Keratinocyte (primary cell): ENCODE measurements around the gene EIF5B. TPM values are rescaled to one million over a fixed set of nuclear protein-coding genes. Genes with fewer than 3 reads are reported as not detected.

Experiments
- DNase-seq: peaks from one replicate; pipeline ENCODE4 v3.0.0-alpha.2; 2011; ENCODE audit warnings: low read depth, missing footprints, low spot score
- FAIRE-seq: peaks from 2 replicates; lab custom pipeline; 2011; peaks lifted over from hg19 to GRCh38; lab: Jason Lieb, UNC
- H2AFZ ChIP-seq: 2 replicates; pipeline ENCODE4 v1.6.0; 2012; ENCODE audit warnings: low read length, control low read depth, inconsistent platforms; ENCODE audit not compliant: control insufficient read depth
- H3K27ac ChIP-seq: 2 replicates; pipeline ENCODE4 v1.5.1; 2011; ENCODE audit warnings: low read length; ENCODE audit not compliant: control insufficient read depth, insufficient read depth
- H3K27me3 ChIP-seq: 3 replicates; pipeline ENCODE4 v1.6.0; 2011; ENCODE audit warnings: low read length; ENCODE audit not compliant: control insufficient read depth, insufficient read depth; ENCODE audit errors: extremely low read depth
- H3K36me3 ChIP-seq, 2 experiments: 2 replicates in 1 of 2; 3 replicates in 1 of 2; pipeline ENCODE4 v1.5.1; 2011; ENCODE audit warnings: low read length in 2 of 2, mild to moderate bottlenecking in 1 of 2; ENCODE audit not compliant: control insufficient read depth in 2 of 2, insufficient read depth in 2 of 2; ENCODE audit errors: extremely low read depth in 1 of 2
- H3K4me1 ChIP-seq: 3 replicates; pipeline ENCODE4 v1.5.1; 2011; ENCODE audit warnings: low read length; ENCODE audit not compliant: control insufficient read depth, insufficient read depth; ENCODE audit errors: extremely low read depth
- H3K4me2 ChIP-seq: 3 replicates; pipeline ENCODE4 v1.6.0; 2011; ENCODE audit warnings: low read depth, low read length; ENCODE audit not compliant: control insufficient read depth, insufficient read depth; ENCODE audit errors: extremely low read depth
- H3K4me3 ChIP-seq, 3 experiments: fragments of 200-600 bp in 1 of 3; sonication (generic) in 1 of 3; 2 replicates in 2 of 3; 3 replicates in 1 of 3; pipeline ENCODE4 v1.5.1; 2011 to 2016; ENCODE audit warnings: low read length in 3 of 3, mild to moderate bottlenecking in 3 of 3, control low read depth in 2 of 3, inconsistent platforms in 1 of 3, low read depth in 1 of 3, mixed read lengths in 1 of 3, mixed run types in 1 of 3, moderate library complexity in 1 of 3; ENCODE audit not compliant: control insufficient read depth in 2 of 3, insufficient read depth in 2 of 3; ENCODE audit errors: extremely low read depth in 1 of 3
- H3K79me2 ChIP-seq: 2 replicates; pipeline ENCODE4 v1.6.0; 2012; ENCODE audit warnings: low read length; ENCODE audit not compliant: control insufficient read depth, insufficient read depth
- H3K9ac ChIP-seq: 3 replicates; pipeline ENCODE4 v1.6.0; 2011; ENCODE audit warnings: low read length; ENCODE audit not compliant: control insufficient read depth, insufficient read depth; ENCODE audit errors: extremely low read depth
- H3K9me1 ChIP-seq: 3 replicates; pipeline ENCODE4 v1.6.0; 2011; ENCODE audit warnings: low read length; ENCODE audit not compliant: control insufficient read depth, insufficient read depth; ENCODE audit errors: extremely low read depth
- H3K9me3 ChIP-seq: 2 replicates; pipeline ENCODE4 v1.5.1; 2012; ENCODE audit warnings: low read depth, low read length; ENCODE audit not compliant: control insufficient read depth
- H4K20me1 ChIP-seq: 3 replicates; pipeline ENCODE4 v1.6.0; 2011; ENCODE audit warnings: low read length; ENCODE audit not compliant: control insufficient read depth, insufficient read depth; ENCODE audit errors: extremely low read depth
- EZH2 ChIP-seq: IDR thresholded peaks from one replicate; pipeline ENCODE4 v1.6.1; 2012; ENCODE audit warnings: inconsistent platforms, mild to moderate bottlenecking, low read length, moderate library complexity
- dilution Hi-C: fragments of 300-500 bp; cut with MboI; formaldehyde crosslinking; loops from one replicate; pipeline ENCODE4 v1.7.0; 2020; ENCODE audit warnings: low sequenced_read_pairs; ENCODE audit not compliant: extremely low pct_ligation_motif_present
- polyA plus RNA-seq, 5 experiments: library from polyadenylated mRNA; depleted of rRNA in 3 of 5; stranded (reverse) in 3 of 5; stranded (forward) in 1 of 5; unstranded in 1 of 5; fragments of >200 nt; gene quantifications; 1 replicate in 1 of 5; 2 replicates in 3 of 5; 3 replicates in 1 of 5; pipeline versions ENCODE4 v1.2.1 to v1.2.3, GENCODE V29; 2011 to 2012; ENCODE audit warnings: missing spikeins in 2 of 5, low read depth in 1 of 5, low replicate concordance in 1 of 5
- TF ChIP-seq, protein P1 (sequence below), 3 experiments: IDR thresholded peaks in 1 of 3; conservative IDR thresholded peaks in 1 of 3; optimal IDR thresholded peaks in 1 of 3; 2 replicates in 2 of 3; 3 replicates in 1 of 3; pipeline versions ENCODE3 to v1.5.1; 2011; ENCODE audit warnings: low read length in 3 of 3, mild to moderate bottlenecking in 3 of 3, moderate library complexity in 2 of 3, control low read depth in 1 of 3, inconsistent platforms in 1 of 3; ENCODE audit not compliant: insufficient read depth in 2 of 3; ENCODE audit errors: extremely low read depth in 1 of 3

EIF5B gene
- polyA plus RNA-seq, 1 donor (not counting 4 experiments of a cell fraction or from before 2014, with no cell fraction given): 32.6 TPM

DNA sequence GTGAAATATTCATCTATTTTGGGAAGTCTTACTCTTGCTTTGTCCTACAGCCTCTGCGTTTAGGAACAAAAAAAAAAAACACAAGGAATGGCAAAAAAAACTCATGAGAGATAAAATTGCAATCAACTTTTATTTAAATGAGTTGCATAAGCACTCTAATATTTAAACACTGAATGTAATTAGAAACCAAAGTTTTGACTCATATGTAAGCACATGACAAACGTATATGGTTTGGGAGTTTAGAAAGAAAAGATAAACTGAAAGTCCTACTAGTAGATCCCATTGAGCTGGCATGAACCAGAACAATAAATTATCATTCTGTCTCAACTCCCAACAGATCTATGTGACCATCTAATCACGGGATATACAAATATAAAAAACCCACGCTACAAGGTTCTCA, 107.9 kb downstream of the EIF5B start:
- dilution Hi-C loops: no loop called here
- H3K36me3 ChIP-seq: peaks cover 2 to 8% of the 10 kb centered on the region in 2 experiments
- no peak for FAIRE-seq

DNA sequence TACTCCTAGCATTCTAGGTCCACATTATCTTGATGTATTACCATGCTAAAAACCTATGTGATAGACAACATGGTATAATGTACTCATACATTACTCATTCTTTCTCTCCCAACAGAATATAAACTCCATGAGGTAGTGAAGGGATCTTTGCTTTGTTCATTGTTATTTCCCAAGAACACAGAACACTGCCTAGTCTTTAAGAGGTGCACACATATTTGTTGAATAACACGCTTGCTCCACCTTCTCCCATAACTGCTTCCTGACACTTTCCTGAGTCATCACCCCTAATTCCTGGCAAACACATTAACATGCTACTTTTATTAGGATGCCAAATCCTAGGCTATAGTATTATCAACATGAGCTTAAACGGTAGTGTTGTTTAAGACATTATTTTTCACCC, 111.4 kb downstream of the EIF5B start:
- H3K27ac ChIP-seq: peak overlapping the region; percentile 55
- FAIRE-seq (peak; percentile 94), DNase-seq (peak; percentile 77)
- no peak overlapping the region for H3K4me3 ChIP-seq
- no peak overlapping the region for H3K9ac ChIP-seq
- no peaks in the 10 kb centered on the region for H3K9me3 ChIP-seq
- H4K20me1 ChIP-seq: no peaks in the 10 kb centered on the region
- peaks cover 70% of the 10 kb centered on the region for H3K79me2 ChIP-seq
- peaks cover 6 to 11% of the 10 kb centered on the region in 2 experiments for H3K36me3 ChIP-seq
- H3K9me1 ChIP-seq: no peaks in the 10 kb centered on the region
- dilution Hi-C loops: no loop called here
- H2AFZ ChIP-seq: no peak overlapping the region
- TF ChIP-seq EZH2: no peak
- TF ChIP-seq, protein P1, sequence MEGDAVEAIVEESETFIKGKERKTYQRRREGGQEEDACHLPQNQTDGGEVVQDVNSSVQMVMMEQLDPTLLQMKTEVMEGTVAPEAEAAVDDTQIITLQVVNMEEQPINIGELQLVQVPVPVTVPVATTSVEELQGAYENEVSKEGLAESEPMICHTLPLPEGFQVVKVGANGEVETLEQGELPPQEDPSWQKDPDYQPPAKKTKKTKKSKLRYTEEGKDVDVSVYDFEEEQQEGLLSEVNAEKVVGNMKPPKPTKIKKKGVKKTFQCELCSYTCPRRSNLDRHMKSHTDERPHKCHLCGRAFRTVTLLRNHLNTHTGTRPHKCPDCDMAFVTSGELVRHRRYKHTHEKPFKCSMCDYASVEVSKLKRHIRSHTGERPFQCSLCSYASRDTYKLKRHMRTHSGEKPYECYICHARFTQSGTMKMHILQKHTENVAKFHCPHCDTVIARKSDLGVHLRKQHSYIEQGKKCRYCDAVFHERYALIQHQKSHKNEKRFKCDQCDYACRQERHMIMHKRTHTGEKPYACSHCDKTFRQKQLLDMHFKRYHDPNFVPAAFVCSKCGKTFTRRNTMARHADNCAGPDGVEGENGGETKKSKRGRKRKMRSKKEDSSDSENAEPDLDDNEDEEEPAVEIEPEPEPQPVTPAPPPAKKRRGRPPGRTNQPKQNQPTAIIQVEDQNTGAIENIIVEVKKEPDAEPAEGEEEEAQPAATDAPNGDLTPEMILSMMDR (optimal IDR thresholded peaks at IDR 0.05 in 1 of 3, IDR thresholded peaks at IDR 0.05 in 1 of 3, conservative IDR thresholded peaks at IDR 0.05 in 1 of 3; ENCODE audit: extremely low read depth in 1 of 3, insufficient read depth in 2 of 3, low read length in 3 of 3): no peak
- no peaks in the 10 kb centered on the region for H3K27me3 ChIP-seq
- H3K4me1 ChIP-seq: peaks cover 13% of the 10 kb centered on the region
- no peak overlapping the region for H3K4me2 ChIP-seq

More for the DNA sequence above, 107.9 kb downstream of the EIF5B start:
- H3K79me2 ChIP-seq: peaks cover 61% of the 10 kb centered on the region
- H3K4me1 ChIP-seq: peaks cover 13% of the 10 kb centered on the region
- no peak overlapping the region for H3K4me3 ChIP-seq
- no peak overlapping the region for H3K4me2 ChIP-seq
- H3K9me1 ChIP-seq: no peaks in the 10 kb centered on the region
- no peak for TF ChIP-seq EZH2
- TF ChIP-seq, protein P1 (optimal IDR thresholded peaks at IDR 0.05 in 1 of 3, IDR thresholded peaks at IDR 0.05 in 1 of 3, conservative IDR thresholded peaks at IDR 0.05 in 1 of 3; ENCODE audit: extremely low read depth in 1 of 3, insufficient read depth in 2 of 3, low read length in 3 of 3): no peak
- H4K20me1 ChIP-seq: no peaks in the 10 kb centered on the region
- no peaks in the 10 kb centered on the region for H3K27me3 ChIP-seq
- no peak for DNase-seq
- H2AFZ ChIP-seq: no peak overlapping the region
- no peaks in the 10 kb centered on the region for H3K9me3 ChIP-seq
- no peak overlapping the region for H3K9ac ChIP-seq
- H3K27ac ChIP-seq: no peak overlapping the region
